ENCODE data around the gene AGPS. TPM values are rescaled to one million over a fixed set of nuclear protein-coding genes. Genes with fewer than 3 reads are reported as not detected.
"Not testable (repeated sequence)": the region's sequence is repeated elsewhere in the genome, so short reads cannot be mapped to it uniquely, and the experiment has no call there.

Gene AGPS
- total RNA-seq, 1 donor from 2014 or later, result 26.4 TPM

- no peak for TF ChIP-seq CTCF (IDR thresholded peaks at IDR 0.05; ENCODE audit: borderline replicate concordance)
- Histone ChIP-seq H3K27me3 (ENCODE audit: low read depth) (no peaks in the 10 kb centered on the region), H3K4me3 (no peak overlapping the region), H3K4me1 (no peaks in the 10 kb centered on the region), H3K36me3 (peaks cover 13% of the 10 kb centered on the region), H3K9me3 (replicated peaks) (no peaks in the 10 kb centered on the region), H3K27ac (replicated peaks) (no peak overlapping the region)
- intact Hi-C loops (cut with micrococcal nuclease), result no loop called here
- no peak for DNase-seq
Measured at GRCh38 chr2:177482195-177482594, 89.6 kb downstream of the AGPS start.

GRCh38 chr2:177483531-177483930 is 91.0 kb downstream of the AGPS start:
- intact Hi-C loops (cut with micrococcal nuclease), result no loop called here
- Histone ChIP-seq H3K36me3 (peaks cover 13% of the 10 kb centered on the region), H3K4me1 (no peaks in the 10 kb centered on the region), H3K9me3 (replicated peaks) (no peaks in the 10 kb centered on the region), H3K27ac (replicated peaks) (no peak overlapping the region), H3K27me3 (ENCODE audit: low read depth) (no peaks in the 10 kb centered on the region), H3K4me3 (no peak overlapping the region)
- no peak for DNase-seq
- TF ChIP-seq CTCF (IDR thresholded peaks at IDR 0.05; ENCODE audit: borderline replicate concordance), result no peak

GRCh38 chr2:177484180-177484795 is 91.7 kb downstream of the AGPS start:
- Histone ChIP-seq H3K4me3 (no peak overlapping the region), H3K9me3 (replicated peaks) (no peaks in the 10 kb centered on the region), H3K27ac (replicated peaks) (no peak overlapping the region), H3K27me3 (ENCODE audit: low read depth) (no peaks in the 10 kb centered on the region), H3K4me1 (no peaks in the 10 kb centered on the region), H3K36me3 (peaks cover 13% of the 10 kb centered on the region)
- intact Hi-C loops (cut with micrococcal nuclease), result no loop called here
- no peak for TF ChIP-seq CTCF (IDR thresholded peaks at IDR 0.05; ENCODE audit: borderline replicate concordance)
- DNase-seq, result no peak

GRCh38 chr2:177485657-177486056 is 93.1 kb downstream of the AGPS start:
- H3K9me3 ChIP-seq (replicated peaks); H3K27me3 ChIP-seq (ENCODE audit: low read depth); H3K4me3 ChIP-seq; H3K4me1 ChIP-seq; DNase-seq; H3K27ac ChIP-seq (replicated peaks); intact Hi-C loops (cut with micrococcal nuclease): not testable (repeated sequence)
- peaks cover 13% of the 10 kb centered on the region for H3K36me3 ChIP-seq

GRCh38 chr2:177489719-177490301 is 97.2 kb downstream of the AGPS start:
- intact Hi-C loops (cut with micrococcal nuclease), result loop anchor here (2.0 to 10.0 kb wide), 2 partner anchors 115 to 235 kb away; no protein-coding TSS in a partner anchor
- H3K27ac ChIP-seq (replicated peaks), result no peak overlapping the region
- no peaks in the 10 kb centered on the region for H3K27me3 ChIP-seq (ENCODE audit: low read depth)
- H3K4me1 ChIP-seq, result no peaks in the 10 kb centered on the region
- DNase-seq, result no peak
- H3K9me3 ChIP-seq (replicated peaks), result no peaks in the 10 kb centered on the region
- H3K36me3 ChIP-seq, result peaks cover 10% of the 10 kb centered on the region
- no peak overlapping the region for H3K4me3 ChIP-seq
- TF ChIP-seq CTCF (IDR thresholded peaks at IDR 0.05; ENCODE audit: borderline replicate concordance), result peak; percentile 70

- Histone ChIP-seq H3K9me3 (replicated peaks) (no peaks in the 10 kb centered on the region), H3K4me3 (no peak overlapping the region), H3K4me1 (no peaks in the 10 kb centered on the region), H3K27me3 (ENCODE audit: low read depth) (no peaks in the 10 kb centered on the region), H3K36me3 (peaks cover 8% of the 10 kb centered on the region), H3K27ac (replicated peaks) (no peak overlapping the region)
- no peak for DNase-seq
- intact Hi-C loops (cut with micrococcal nuclease), result loop anchor here (10.0 kb wide), 1 partner anchor 109 kb away; no protein-coding TSS in a partner anchor
- TF ChIP-seq CTCF (IDR thresholded peaks at IDR 0.05; ENCODE audit: borderline replicate concordance), result no peak
Measured at GRCh38 chr2:177495945-177496344, 103.4 kb downstream of the AGPS start.

Measured in left ventricle myocardium inferior (tissue), 1 donor.